ENCODE data around the gene SMARCD2. TPM values are rescaled to one million over a fixed set of nuclear protein-coding genes. Genes with fewer than 3 reads are reported as not detected.
A peak's percentile ranks its signal among the peaks of the same experiment; 100 is the strongest.

The SMARCD2 gene
- total RNA-seq, 2 donors from 2014 or later, result 68.8 to 82.1 TPM

- DNase-seq, result no peak
- Histone ChIP-seq H3K27me3 (ENCODE audit: control insufficient read depth, insufficient read depth, low read length, poor library complexity, severe bottlenecking) (no peaks in the 10 kb centered on the region), H3K36me3 (ENCODE audit: control insufficient read depth, insufficient read depth, low read length) (peaks cover 99% of the 10 kb centered on the region), H3K9ac (ENCODE audit: extremely low read depth, low read length, poor library complexity, severe bottlenecking) (no peak overlapping the region), H3K27ac (ENCODE audit: low read depth, low read length) (no peak overlapping the region), H3K4me3 (ENCODE audit: low read length) (no peak overlapping the region), H3K9me3 (ENCODE audit: control insufficient read depth, low read length) (no peaks in the 10 kb centered on the region), H3K4me1 (ENCODE audit: control insufficient read depth, insufficient read depth, low read length) (no peaks in the 10 kb centered on the region)
- Mint-ChIP-seq H3K27me3 (ENCODE audit: insufficient read depth) (no peaks in the 10 kb centered on the region), H3K4me1 (peaks cover 3% of the 10 kb centered on the region), H3K27ac (peak overlapping the region; percentile 69), H3K9me3 (no peaks in the 10 kb centered on the region), H3K36me3 (ENCODE audit: low read depth) (peaks cover 87% of the 10 kb centered on the region), H3K4me3 (no peak overlapping the region)
- no peak for TF ChIP-seq CTCF (conservative IDR thresholded peaks at IDR 0.05)
- WGBS, 2 experiments (ENCODE audit: insufficient coverage in 1 of 2, insufficient read length in 1 of 2), result 97 to 100% methylated on average over 4 to 8 of the region's 9 CpGs
Observed at GRCh38 chr17:63809970-63810369, 32.5 kb downstream of the SMARCD2 start.

GRCh38 chr17:63805591-63805990, 36.9 kb downstream of the SMARCD2 start:
- H3K36me3 Mint-ChIP-seq (ENCODE audit: low read depth), result peaks cover 69% of the 10 kb centered on the region
- no peaks in the 10 kb centered on the region for H3K4me1 ChIP-seq (ENCODE audit: control insufficient read depth, insufficient read depth, low read length)
- no peaks in the 10 kb centered on the region for H3K27me3 ChIP-seq (ENCODE audit: control insufficient read depth, insufficient read depth, low read length, poor library complexity, severe bottlenecking)
- TF ChIP-seq CTCF (conservative IDR thresholded peaks at IDR 0.05), result no peak
- H3K27ac ChIP-seq (ENCODE audit: low read depth, low read length), result no peak overlapping the region
- no peaks in the 10 kb centered on the region for H3K4me1 Mint-ChIP-seq
- no peak for DNase-seq
- WGBS, 2 experiments (ENCODE audit: insufficient coverage in 1 of 2, insufficient read length in 1 of 2), result 100% methylated on average over 1 to 2 of the region's 2 CpGs
- no peaks in the 10 kb centered on the region for H3K9me3 Mint-ChIP-seq
- no peaks in the 10 kb centered on the region for H3K27me3 Mint-ChIP-seq (ENCODE audit: insufficient read depth)
- H3K36me3 ChIP-seq (ENCODE audit: control insufficient read depth, insufficient read depth, low read length), result peaks cover 99% of the 10 kb centered on the region
- no peaks in the 10 kb centered on the region for H3K9me3 ChIP-seq (ENCODE audit: control insufficient read depth, low read length)
- no peak overlapping the region for H3K4me3 ChIP-seq (ENCODE audit: low read length)
- no peak overlapping the region for H3K4me3 Mint-ChIP-seq
- no peak overlapping the region for H3K9ac ChIP-seq (ENCODE audit: extremely low read depth, low read length, poor library complexity, severe bottlenecking)
- no peak overlapping the region for H3K27ac Mint-ChIP-seq

GRCh38 chr17:63804328-63804727, 38.2 kb downstream of the SMARCD2 start:
- Histone ChIP-seq H3K4me1 (ENCODE audit: control insufficient read depth, insufficient read depth, low read length) (no peaks in the 10 kb centered on the region), H3K27ac (ENCODE audit: low read depth, low read length) (no peak overlapping the region), H3K27me3 (ENCODE audit: control insufficient read depth, insufficient read depth, low read length, poor library complexity, severe bottlenecking) (no peaks in the 10 kb centered on the region), H3K36me3 (ENCODE audit: control insufficient read depth, insufficient read depth, low read length) (peaks cover 99% of the 10 kb centered on the region), H3K9me3 (ENCODE audit: control insufficient read depth, low read length) (no peaks in the 10 kb centered on the region), H3K4me3 (ENCODE audit: low read length) (no peak overlapping the region), H3K9ac (ENCODE audit: extremely low read depth, low read length, poor library complexity, severe bottlenecking) (no peak overlapping the region)
- Mint-ChIP-seq H3K27ac (peak overlapping the region; percentile 27), H3K4me3 (no peak overlapping the region), H3K4me1 (no peaks in the 10 kb centered on the region), H3K36me3 (ENCODE audit: low read depth) (peaks cover 71% of the 10 kb centered on the region), H3K9me3 (no peaks in the 10 kb centered on the region), H3K27me3 (ENCODE audit: insufficient read depth) (no peaks in the 10 kb centered on the region)
- WGBS, 2 experiments (ENCODE audit: insufficient coverage in 1 of 2, insufficient read length in 1 of 2), result 89% methylated on average over 1 of the region's 1 CpG; no CpG with 5 or more reads in 1 of the 2 experiments
- DNase-seq, result no peak
- TF ChIP-seq CTCF (conservative IDR thresholded peaks at IDR 0.05), result no peak
